Spleen (tissue), 7 donors: Measurements from ENCODE around the gene RBBP8.

Source experiments
- POLR2A ChIP-seq, 3 donors: fragments of 450-650 bp; IDR thresholded peaks; one replicate each; pipeline ENCODE4 v1.5.1; 2017; ENCODE audit warnings: antibody characterized with exemption in 3 of 3, mild to moderate bottlenecking in 1 of 3
- POLR2AphosphoS5 ChIP-seq, 3 donors: sonication (generic); formaldehyde crosslinking; IDR thresholded peaks; one replicate each; pipeline ENCODE4 v1.5.1; 2017; ENCODE audit warnings: antibody characterized with exemption in 3 of 3
- TF ChIP-seq, protein P1 (sequence below), 11 experiments: fragments of 200-600 bp in 7 of 11; fragments of 450-650 bp in 4 of 11; sonication (generic) in 4 of 11; IDR thresholded peaks in 8 of 11; conservative IDR thresholded peaks in 3 of 11; 1 replicate in 7 of 11; 2 replicates in 4 of 11; pipeline versions ENCODE4 v1.4.0 to v1.8.0; 2016 to 2021; ENCODE audit warnings: antibody characterized with exemption in 11 of 11, inconsistent platforms in 4 of 11, mild to moderate bottlenecking in 1 of 11
- donor health status: DM: no; HTN: no; CAD: no; lungs with moderate emphysema.
- donor health status: DM: no; HTN: no; CAD: no.
- donor health status: DM: no; HTN: no; CAD: no.

DNA sequence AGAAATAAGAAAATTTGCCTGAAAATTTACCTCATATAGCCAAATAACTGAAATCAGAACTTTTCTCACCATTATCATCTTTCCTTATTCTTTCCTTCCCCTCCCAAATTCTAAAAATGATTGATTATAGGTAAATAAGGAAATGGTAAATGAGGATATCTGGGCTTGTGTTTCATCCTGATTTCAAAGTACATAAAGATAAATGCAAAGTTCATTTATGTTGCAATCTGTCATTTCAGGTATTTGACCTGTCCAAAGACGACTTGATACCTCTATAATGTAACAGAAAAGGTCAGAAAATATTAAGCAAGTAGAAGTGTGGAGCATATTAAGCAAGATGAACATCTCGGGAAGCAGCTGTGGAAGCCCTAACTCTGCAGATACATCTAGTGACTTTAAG, 3.4 kb downstream of the RBBP8 start:
- TF ChIP-seq, protein P1, sequence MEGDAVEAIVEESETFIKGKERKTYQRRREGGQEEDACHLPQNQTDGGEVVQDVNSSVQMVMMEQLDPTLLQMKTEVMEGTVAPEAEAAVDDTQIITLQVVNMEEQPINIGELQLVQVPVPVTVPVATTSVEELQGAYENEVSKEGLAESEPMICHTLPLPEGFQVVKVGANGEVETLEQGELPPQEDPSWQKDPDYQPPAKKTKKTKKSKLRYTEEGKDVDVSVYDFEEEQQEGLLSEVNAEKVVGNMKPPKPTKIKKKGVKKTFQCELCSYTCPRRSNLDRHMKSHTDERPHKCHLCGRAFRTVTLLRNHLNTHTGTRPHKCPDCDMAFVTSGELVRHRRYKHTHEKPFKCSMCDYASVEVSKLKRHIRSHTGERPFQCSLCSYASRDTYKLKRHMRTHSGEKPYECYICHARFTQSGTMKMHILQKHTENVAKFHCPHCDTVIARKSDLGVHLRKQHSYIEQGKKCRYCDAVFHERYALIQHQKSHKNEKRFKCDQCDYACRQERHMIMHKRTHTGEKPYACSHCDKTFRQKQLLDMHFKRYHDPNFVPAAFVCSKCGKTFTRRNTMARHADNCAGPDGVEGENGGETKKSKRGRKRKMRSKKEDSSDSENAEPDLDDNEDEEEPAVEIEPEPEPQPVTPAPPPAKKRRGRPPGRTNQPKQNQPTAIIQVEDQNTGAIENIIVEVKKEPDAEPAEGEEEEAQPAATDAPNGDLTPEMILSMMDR (IDR thresholded peaks at IDR 0.05 in 8 of 11, conservative IDR thresholded peaks at IDR 0.05 in 3 of 11), result no peak
- no peak for TF ChIP-seq POLR2A (IDR thresholded peaks at IDR 0.05)
- no peak for TF ChIP-seq POLR2AphosphoS5 (IDR thresholded peaks at IDR 0.05)
